Kidney tubule cell (primary cell): Measurements from ENCODE around the gene SYNE3.

ENCODE experiments used
- DNase-seq: peaks from one replicate; pipeline ENCODE4 v3.0.0-alpha.2; 2018; ENCODE audit warnings: low spot score

SYNE3 gene

GRCh38 chr14:95489214-95490137, 27.0 kb downstream of the SYNE3 start:
- no peak for DNase-seq

DNA sequence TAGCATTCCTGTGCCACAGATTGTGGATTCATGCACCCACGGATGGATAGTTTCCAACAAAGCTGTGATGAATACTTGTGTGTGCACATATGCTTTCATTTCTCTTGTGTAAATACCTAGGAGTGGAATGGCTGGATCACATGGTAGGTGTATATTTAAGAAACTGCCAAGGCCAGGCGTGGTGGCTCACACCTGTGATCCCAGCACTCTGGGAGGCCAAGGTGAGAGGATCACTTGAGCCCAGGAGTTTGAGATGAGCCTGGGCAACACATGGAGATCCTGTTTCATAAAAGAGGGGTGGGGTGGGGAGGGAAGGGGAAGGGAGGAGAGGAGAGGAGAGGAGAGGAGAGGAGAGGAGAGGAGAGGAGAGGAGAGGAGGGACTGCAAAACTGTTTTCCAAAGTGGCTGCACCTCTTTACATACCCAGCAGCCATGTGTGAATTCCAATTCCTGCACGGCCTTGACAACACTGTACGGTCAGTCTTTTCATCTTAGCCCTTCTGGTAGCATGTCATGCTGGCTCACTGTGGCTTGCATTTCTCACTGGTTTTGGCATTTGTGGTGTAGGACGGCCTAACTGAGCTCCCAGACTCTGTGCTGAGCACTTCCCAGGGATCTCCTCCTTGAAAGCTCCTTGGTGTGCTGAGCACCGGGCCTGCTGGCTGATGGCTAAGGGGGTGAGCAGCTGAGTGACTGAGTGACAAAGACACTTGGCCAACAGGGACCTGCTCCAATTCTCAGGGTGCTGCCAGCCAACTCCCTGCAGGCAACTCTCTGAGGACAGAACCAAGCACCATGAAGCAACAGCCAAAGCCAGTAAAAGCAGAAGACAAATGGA, 27.9 kb downstream of the SYNE3 start:
- no peak for DNase-seq

- DNase-seq: no peak
Observed at GRCh38 chr14:95487669-95488084, 28.8 kb downstream of the SYNE3 start.

GRCh38 chr14:95486875-95487668, 29.4 kb downstream of the SYNE3 start:
- no peak for DNase-seq

DNA sequence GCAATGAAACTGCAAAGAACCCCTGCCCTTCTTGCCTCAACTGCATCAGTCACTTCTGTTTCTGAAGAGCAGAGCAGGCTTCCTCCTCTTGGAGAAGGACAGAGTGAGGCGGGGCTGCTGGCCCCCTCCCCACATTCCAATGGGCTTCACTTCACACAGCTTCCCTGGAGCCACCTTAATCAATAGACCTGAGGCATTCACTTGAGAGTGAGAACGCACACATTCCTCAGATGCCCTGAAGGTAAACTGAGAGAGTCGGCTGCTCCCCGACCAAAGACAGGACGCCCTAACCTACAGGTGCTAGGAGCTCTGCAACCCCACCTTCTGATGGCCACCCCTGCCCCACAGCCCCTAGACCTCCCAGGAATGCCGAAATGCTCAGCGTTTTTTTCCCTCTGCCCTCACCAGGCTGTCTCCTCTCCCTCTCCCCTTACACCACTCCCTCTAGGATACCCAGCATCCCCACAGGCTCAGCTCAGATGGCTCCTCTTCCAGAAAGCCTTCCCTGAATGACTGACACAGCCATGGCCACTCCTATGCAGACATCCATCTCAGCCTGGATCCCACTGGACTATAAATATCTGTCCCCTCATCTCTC, 31.1 kb downstream of the SYNE3 start:
- no peak for DNase-seq

DNA sequence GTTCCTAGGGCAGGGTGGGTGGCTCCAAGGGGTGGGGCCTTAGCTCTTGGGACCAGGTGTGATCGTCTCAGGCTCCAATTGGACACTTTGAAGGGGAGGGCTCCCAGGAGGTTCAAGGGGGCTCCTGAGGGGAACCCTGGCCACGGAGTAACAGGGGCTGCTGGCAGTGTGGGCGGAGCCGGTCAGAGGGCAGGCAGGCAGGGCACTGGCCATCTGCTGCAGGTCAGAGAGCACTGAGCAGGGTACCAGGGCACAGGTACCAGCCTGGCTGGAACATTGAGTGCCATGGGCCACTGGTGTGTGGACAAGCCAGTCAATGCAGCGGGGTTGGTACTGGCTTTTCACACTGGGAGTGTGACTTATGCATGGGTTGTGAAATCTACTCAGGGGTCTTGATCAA, 32.2 kb downstream of the SYNE3 start:
- no peak for DNase-seq

DNA sequence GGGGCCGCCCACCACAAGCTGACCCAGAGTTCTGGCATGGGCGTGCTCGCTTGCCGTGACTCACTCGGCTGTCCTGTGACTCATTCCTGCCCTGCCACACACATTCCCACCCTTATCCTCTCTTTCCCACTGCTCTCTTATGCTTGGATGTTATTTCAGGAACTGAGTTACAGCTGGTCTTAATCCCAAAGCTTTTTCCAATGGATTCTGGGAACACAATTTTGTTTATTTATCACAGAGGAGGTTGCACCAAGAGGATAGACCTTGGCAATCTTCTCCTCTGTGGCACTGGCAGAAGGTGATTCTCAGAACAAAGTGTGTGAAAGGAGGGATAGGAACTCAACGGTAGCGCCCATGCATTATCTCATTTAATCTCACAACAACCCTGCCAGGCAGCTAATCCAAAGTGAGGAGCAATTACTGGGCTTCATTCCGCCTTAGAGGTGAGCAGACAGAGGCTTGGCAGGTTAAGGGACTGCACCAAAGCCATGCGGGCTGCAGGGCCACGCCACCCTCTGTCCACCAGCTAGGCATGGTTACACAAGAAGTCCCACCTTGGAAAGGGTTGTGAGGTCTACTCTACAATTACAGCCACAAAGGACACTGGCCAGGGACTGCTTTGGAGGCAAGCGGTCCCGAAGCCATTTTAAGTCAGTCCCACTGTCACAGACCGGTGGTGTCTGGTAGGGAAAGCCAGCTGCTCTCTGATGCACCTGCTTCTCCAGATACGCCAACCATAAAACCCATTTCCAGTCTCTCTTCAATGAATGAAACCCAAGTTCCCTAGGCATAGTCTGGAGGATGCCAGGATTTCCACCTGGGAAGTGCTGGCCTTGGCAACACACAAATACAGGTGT, 32.9 kb downstream of the SYNE3 start:
- DNase-seq: peak; percentile 79

GRCh38 chr14:95482627-95483308, 33.7 kb downstream of the SYNE3 start:
- no peak for DNase-seq

- DNase-seq: no peak
Observed at GRCh38 chr14:95481391-95482022, 34.9 kb downstream of the SYNE3 start.

- DNase-seq: no peak
Observed at GRCh38 chr14:95480887-95481226, 35.6 kb downstream of the SYNE3 start.

DNA sequence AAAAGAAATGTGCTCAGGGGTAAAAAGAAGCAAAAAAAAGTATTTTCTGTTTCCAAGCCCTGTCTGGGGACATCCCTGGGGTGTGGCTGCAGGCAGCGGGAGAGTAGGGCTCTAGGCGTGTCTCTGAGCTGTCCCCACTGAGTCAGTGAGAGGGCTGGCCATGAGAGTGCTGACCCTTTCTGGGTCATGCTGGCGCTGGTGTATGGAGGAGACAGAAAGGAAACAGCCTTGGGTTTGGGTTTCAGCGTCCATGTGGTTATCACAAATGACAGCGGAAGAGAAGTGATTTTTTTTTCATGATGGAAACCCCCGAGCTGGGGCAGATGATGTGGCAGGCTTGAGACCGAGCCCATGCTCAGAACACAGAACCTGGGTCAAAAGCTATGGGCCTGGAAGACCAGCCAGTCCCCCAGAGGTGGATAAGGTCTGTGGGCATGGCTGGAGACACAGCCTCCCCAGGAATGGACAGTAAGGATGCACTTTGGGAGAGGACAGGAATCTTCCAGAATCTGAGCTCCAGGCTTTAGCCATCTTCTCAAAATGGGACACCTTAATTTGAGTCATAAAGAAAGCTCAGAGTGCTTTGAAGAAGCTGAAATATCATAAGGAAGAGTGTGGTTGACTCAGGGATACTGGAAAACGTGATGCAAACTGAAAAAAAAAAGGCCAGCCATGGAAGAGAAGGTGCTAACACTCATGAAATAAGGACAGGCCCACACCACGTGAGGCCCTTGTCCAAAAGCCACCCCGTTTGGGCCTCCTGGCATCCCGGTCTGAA, 36.2 kb downstream of the SYNE3 start:
- no peak for DNase-seq

DNA sequence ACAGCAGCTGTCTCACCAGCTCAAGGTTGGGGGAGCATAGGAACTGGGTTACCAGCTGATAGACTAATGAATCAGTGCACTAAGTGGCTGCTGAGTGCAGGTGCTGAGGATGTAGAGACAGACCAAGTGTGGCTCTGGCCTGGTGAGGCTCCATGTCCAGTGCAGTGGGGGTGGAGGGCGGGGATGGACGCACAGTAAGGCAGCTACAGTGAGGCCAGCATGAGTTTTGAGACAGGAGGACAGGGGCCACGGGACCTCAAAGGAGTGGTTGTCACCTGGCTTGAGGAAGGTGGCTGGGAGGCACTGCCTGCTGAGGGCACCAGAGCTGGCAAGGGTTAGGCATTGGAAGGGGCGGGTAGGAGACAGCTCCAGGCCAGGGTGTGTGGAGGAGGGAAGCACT, 37.0 kb downstream of the SYNE3 start:
- no peak for DNase-seq

DNA sequence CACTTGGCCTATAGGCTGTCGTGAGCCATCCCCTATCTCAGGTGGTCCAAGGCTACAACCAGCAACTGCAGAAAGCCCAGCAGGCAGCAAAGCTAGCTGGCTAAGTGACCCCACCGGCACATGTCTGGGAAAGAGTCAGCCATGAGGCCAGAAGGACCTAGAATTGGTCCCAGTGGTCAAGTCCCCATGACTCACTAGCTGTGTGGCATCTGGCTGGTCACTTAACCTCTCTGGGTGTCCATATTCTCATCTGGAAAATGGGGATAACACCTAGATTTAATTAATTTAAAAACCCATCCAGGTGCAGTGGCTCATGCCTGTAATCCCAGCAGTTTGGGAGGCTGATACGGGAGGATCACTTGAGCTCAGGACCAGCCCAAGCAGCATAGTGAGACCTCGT, 37.6 kb downstream of the SYNE3 start:
- no peak for DNase-seq

DNA sequence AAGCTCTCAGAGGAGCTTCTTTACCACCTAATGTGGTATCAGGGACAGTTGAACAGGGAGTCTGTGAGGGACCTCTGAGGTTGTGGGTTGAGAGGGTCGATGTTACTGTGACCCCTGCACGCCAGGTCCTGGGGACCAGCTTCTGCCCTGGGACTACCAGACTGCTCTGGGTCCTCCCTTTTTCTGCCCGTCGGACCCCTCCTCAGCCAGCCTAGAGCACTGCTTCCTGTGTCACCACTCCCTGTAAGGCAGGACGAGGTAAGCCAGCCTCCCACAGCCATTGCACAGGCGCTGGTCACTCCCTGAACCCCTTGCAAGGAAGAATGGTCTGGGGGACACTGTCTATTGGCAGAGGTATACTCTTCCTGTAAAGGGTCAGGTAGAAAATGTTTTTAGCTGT, 38.1 kb downstream of the SYNE3 start:
- DNase-seq: no peak

GRCh38 chr14:95477411-95478269, 38.8 kb downstream of the SYNE3 start:
- DNase-seq: no peak

DNA sequence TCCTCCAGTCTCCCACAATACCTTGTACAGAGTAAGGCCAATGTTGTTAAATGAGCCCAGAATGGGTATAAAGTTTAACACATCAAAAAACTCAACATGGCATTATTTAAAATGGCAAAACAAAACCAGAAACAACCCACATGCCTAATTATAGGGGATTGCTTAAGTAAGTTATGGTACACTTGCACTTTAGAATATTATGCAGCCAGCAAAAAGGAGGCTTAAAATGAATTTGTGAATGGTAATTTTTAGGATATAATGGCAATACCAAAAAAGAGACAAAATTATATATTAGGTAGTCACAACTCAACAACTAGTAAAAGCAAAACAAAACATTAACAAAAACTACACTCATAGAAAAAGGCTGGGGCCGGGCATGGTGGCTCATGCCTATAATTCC, 39.7 kb downstream of the SYNE3 start:
- DNase-seq: no peak

DNA sequence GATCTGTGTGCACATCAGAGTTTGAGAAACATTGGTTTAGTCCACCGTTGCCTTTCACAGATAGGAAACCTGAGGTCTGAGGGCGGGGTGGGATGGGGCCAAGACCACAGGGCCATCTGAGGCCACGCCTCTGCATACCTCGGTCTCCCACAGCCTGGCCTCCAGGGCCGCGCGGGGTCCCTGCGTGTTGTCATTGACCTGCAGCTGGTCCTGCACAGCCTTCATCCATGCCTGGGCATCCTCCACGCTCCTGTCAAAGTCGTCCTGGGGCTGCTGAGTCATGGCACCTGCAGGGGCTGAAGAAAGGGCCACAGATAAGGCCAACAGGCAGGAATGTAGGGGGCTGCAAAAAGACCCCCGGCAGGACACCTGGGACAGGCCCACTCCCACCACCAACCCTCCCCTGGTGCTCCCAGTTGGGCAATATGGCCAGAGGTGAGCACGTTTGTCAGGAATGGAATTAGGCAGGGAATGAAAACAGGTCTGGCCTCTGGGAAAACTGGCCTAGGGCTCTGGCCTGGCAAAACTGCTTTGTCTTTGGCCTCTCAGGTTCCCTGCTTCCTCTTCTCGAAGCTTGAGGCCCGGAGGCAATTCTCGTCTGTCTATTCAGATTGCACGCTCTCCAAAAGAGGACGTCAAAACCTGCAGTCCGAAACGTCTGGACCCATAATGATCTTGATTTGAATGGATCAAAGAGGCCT, 40.8 kb downstream of the SYNE3 start:
- DNase-seq: no peak

DNA sequence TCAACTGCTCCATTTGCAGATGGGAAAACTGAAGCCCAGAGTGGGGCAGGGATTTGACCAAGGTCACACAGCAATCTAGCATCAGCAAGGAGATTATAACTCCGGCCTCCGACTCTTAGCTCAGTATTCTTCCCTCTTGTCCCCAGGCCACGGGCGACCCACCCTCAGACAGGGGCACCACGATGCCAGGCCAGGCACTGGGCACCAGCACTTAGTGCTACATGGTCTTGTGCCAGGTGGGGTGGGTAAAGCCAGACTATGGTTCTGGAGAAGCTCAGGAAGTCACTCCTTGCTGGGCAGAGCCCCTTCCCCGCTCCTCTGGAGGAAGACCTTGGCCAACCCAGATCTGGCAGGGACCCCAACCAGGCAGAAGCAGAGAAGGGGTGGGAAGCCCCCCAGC, 41.5 kb downstream of the SYNE3 start:
- no peak for DNase-seq
